Tibial nerve (tissue), 4 donors: Measurements from ENCODE around the gene NATD1. TPM values are rescaled to one million over a fixed set of nuclear protein-coding genes. Genes with fewer than 3 reads are reported as not detected.
A peak's percentile ranks its signal among the peaks of the same experiment; 100 is the strongest.

ENCODE experiments used
- DNase-seq, 2 donors: peaks; one replicate each; pipeline ENCODE4 v3.0.0-alpha.2; 2019; ENCODE audit warnings: low spot score in 2 of 2
- H3K27ac ChIP-seq, 4 donors: fragments of 200-600 bp; sonication (generic) in 3 of 4; one replicate each; pipeline ENCODE4 v1.5.1; 2017 to 2019; ENCODE audit warnings: mild to moderate bottlenecking in 1 of 4
- H3K27me3 ChIP-seq, 2 donors: fragments of 200-600 bp; sonication (generic) in 1 of 2; one replicate each; pipeline versions ENCODE4 v1.5.1 to v1.6.0; 2017 to 2019
- H3K36me3 ChIP-seq, 3 donors: fragments of 200-600 bp; sonication (generic); one replicate each; pipeline ENCODE4 v1.5.1; 2018 to 2019
- H3K4me1 ChIP-seq, 4 donors: fragments of 200-600 bp; sonication (generic) in 3 of 4; one replicate each; pipeline ENCODE4 v1.5.1; 2017 to 2019
- H3K4me3 ChIP-seq, 4 donors: fragments of 200-600 bp; sonication (generic) in 3 of 4; one replicate each; pipeline ENCODE4 v1.5.1; 2017 to 2019; ENCODE audit warnings: mild to moderate bottlenecking in 1 of 4, moderate library complexity in 1 of 4
- H3K9me3 ChIP-seq, 4 donors: fragments of 200-600 bp; sonication (generic) in 3 of 4; one replicate each; pipeline ENCODE4 v1.5.1; 2017 to 2019
- CTCF ChIP-seq, 5 experiments: fragments of 200-600 bp in 3 of 5; fragments of 450-650 bp in 2 of 5; sonication (generic) in 3 of 5; IDR thresholded peaks; one replicate each; pipeline ENCODE4 v1.5.1; 2016 to 2019; ENCODE audit warnings: antibody characterized with exemption in 5 of 5, mild to moderate bottlenecking in 3 of 5, moderate library complexity in 2 of 5
- EP300 ChIP-seq, 2 donors: sonication (generic); formaldehyde crosslinking; IDR thresholded peaks; one replicate each; pipeline ENCODE4 v1.6.1; 2017; ENCODE audit warnings: antibody characterized with exemption in 2 of 2, mild to moderate bottlenecking in 1 of 2
- POLR2A ChIP-seq, 2 donors: fragments of 450-650 bp; IDR thresholded peaks; one replicate each; pipeline ENCODE4 v1.6.1; 2017; ENCODE audit warnings: antibody characterized with exemption in 2 of 2, mild to moderate bottlenecking in 2 of 2, moderate library complexity in 2 of 2
- WGBS, 2 donors: methylation state at CpG; one replicate each; pipeline ENCODE4 v1.1.5; 2018; 5-methylcytosine and 5-hydroxymethylcytosine counted together
- total RNA-seq, 4 donors: library from RNA; depleted of rRNA; stranded (reverse); fragments of >200 nt; gene quantifications; one replicate each; pipeline ENCODE4 v1.1.0, GENCODE V29; 2016

NATD1 gene
- total RNA-seq, 4 donors from 2014 or later: 5.7 to 12.0 (median 10.8) TPM

- Histone ChIP-seq H3K36me3 (peaks cover 0 to 3% (median 0%) of the 10 kb centered on the region in 3 donors), H3K4me1 (peaks cover 0 to 63% (median 38%) of the 10 kb centered on the region in 4 donors), H3K27me3 (no peaks in the 10 kb centered on the region), H3K27ac (peak overlapping the region in 3 of 4 donors; percentile 89 to 94 (median 92)), H3K4me3 (no peak overlapping the region), H3K9me3 (no peaks in the 10 kb centered on the region)
- TF ChIP-seq EP300 (IDR thresholded peaks at IDR 0.05) (no peak), POLR2A (IDR thresholded peaks at IDR 0.05) (no peak), CTCF (IDR thresholded peaks at IDR 0.05) (no peak)
- WGBS, 2 donors: 73 to 81% methylated on average over 11 of the region's 11 CpGs
- no peak for DNase-seq
These were observed 36.1 kb upstream of the NATD1 start for GRCh38 chr17:21289175-21289901.

- peaks cover 0 to 66% (median 40%) of the 10 kb centered on the region in 4 donors for H3K4me1 ChIP-seq
- H3K36me3 ChIP-seq: peaks cover 0 to 3% (median 0%) of the 10 kb centered on the region in 3 donors
- H3K27ac ChIP-seq: peak overlapping the region; percentile 60 to 94 (median 90)
- no peak for DNase-seq
- H3K9me3 ChIP-seq: no peaks in the 10 kb centered on the region
- H3K4me3 ChIP-seq: peak overlapping the region in 2 of 4 donors; percentile 62 to 90
- 60 to 61% methylated on average over 4 to 6 of the region's 6 CpGs for WGBS, 2 donors
- TF ChIP-seq EP300 (IDR thresholded peaks at IDR 0.05): no peak
- H3K27me3 ChIP-seq: no peaks in the 10 kb centered on the region
These were observed 35.4 kb upstream of the NATD1 start for GRCh38 chr17:21288571-21289017.

GRCh38 chr17:21287703-21288449, 34.7 kb upstream of the NATD1 start:
- Histone ChIP-seq H3K4me3 (peak overlapping the region; percentile 5 to 93 (median 76)), H3K36me3 (peaks cover 0 to 3% (median 0%) of the 10 kb centered on the region in 3 donors), H3K27ac (peak overlapping the region; percentile 60 to 94 (median 90)), H3K27me3 (no peaks in the 10 kb centered on the region), H3K9me3 (no peaks in the 10 kb centered on the region), H3K4me1 (peaks cover 0 to 69% (median 42%) of the 10 kb centered on the region in 4 donors)
- DNase-seq: peak; percentile 88
- TF ChIP-seq EP300 (IDR thresholded peaks at IDR 0.05) (peak; percentile 96), POLR2A (IDR thresholded peaks at IDR 0.05) (peak in 1 of 2 donors; percentile 27), CTCF (IDR thresholded peaks at IDR 0.05) (peak in 1 of 5 experiments; percentile 31)
- 2 to 8% methylated on average over 11 to 17 of the region's 18 CpGs for WGBS, 2 donors

GRCh38 chr17:21286909-21287702, 33.9 kb upstream of the NATD1 start:
- 41 to 56% methylated on average over 9 of the region's 9 CpGs for whole genome bisulfite sequencing, 2 donors

More at GRCh38 chr17:21286909-21287702, 33.9 kb upstream of the NATD1 start:
- Histone ChIP-seq H3K4me3 (peak overlapping the region; percentile 62 to 93 (median 88)), H3K36me3 (no peaks in the 10 kb centered on the region), H3K27me3 (no peaks in the 10 kb centered on the region), H3K9me3 (no peaks in the 10 kb centered on the region), H3K4me1 (peaks cover 0 to 69% (median 42%) of the 10 kb centered on the region in 4 donors), H3K27ac (peak overlapping the region; percentile 60 to 94 (median 90))
- no peak for DNase-seq
- no peak for TF ChIP-seq CTCF (IDR thresholded peaks at IDR 0.05)
